A549 (cell line): Measurements from ENCODE around the gene IL12B. TPM values are rescaled to one million over a fixed set of nuclear protein-coding genes. Genes with fewer than 3 reads are reported as not detected.
"Not testable (repeated sequence)": the region's sequence is repeated elsewhere in the genome, so short reads cannot be mapped to it uniquely, and the experiment has no call there.

ENCODE experiments used
- ATAC-seq, 2 experiments: fragments of 200-7000 bp in 1 of 2; fragments of >200 bp in 1 of 2; cut with Nextera tagmentation in 1 of 2; cut with Tn5 transposase in 1 of 2; 3 replicates each; pipeline versions ENCODE4 v1.8.0 to v1.9.1; 2018 to 2020; ENCODE audit warnings: mild to moderate bottlenecking in 1 of 2, moderate library complexity in 1 of 2
- CTCF ChIA-PET: fragments of 300-600 bp; sonication (Branson Sonifier 250); formaldehyde crosslinking; extraction: SDS; loops from one replicate; lab custom pipeline; 2021; ENCODE audit warnings: antibody characterized with exemption, inconsistent platforms; lab: Yijun Ruan, JAX
- POLR2A ChIA-PET: fragments of 350-600 bp; formaldehyde crosslinking; extraction: SDS; loops from one replicate; lab custom pipeline; 2021; ENCODE audit warnings: antibody characterized with exemption, inconsistent platforms; lab: Yijun Ruan, JAX
- DNase-seq, 2 experiments: peaks; one replicate each; pipeline versions ENCODE4 v3.0.0 to v3.0.0-alpha.2; 2011 to 2016; ENCODE audit warnings: low read depth in 1 of 2, low spot score in 1 of 2
- FAIRE-seq: peaks from 2 replicates; lab custom pipeline; 2011; peaks lifted over from hg19 to GRCh38; lab: Jason Lieb, UNC
- H3K27ac ChIP-seq, 2 experiments: fragments of >200 bp; sonication (Bioruptor Twin); formaldehyde crosslinking; 3 replicates each; pipeline ENCODE4 v1.5.1; 2016 to 2017
- H3K4me1 ChIP-seq: fragments of >200 bp; sonication (Bioruptor Twin); formaldehyde crosslinking; 3 replicates; pipeline ENCODE4 v1.6.1; 2016
- H3K4me2 ChIP-seq: fragments of >200 bp; sonication (Bioruptor Twin); formaldehyde crosslinking; 3 replicates; pipeline ENCODE4 v1.6.1; 2016
- H3K4me3 ChIP-seq: fragments of >200 bp; sonication (Bioruptor Twin); formaldehyde crosslinking; 3 replicates; pipeline ENCODE4 v1.5.1; 2016
- H3K9me3 ChIP-seq: fragments of >200 bp; sonication (Bioruptor Twin); formaldehyde crosslinking; 3 replicates; pipeline ENCODE4 v1.6.1; 2016
- CBX8 ChIP-seq: fragments of 200-600 bp; sonication (generic); IDR thresholded peaks from 2 replicates; pipeline ENCODE4 v1.6.1; 2016
- HDAC2 ChIP-seq: fragments of 200-600 bp; sonication (generic); IDR thresholded peaks from 2 replicates; pipeline ENCODE4 v1.6.1; 2016
- MAFK ChIP-seq: fragments of 450-650 bp; IDR thresholded peaks from 2 replicates; pipeline ENCODE4 v1.6.1; 2014; ENCODE audit not compliant: partially characterized antibody
- MAX ChIP-seq: IDR thresholded peaks from 2 replicates; pipeline ENCODE4 v1.6.1; 2012
- RFX5 ChIP-seq: fragments of 450-650 bp; IDR thresholded peaks from 2 replicates; pipeline ENCODE4 v1.7.1; 2014; ENCODE audit warnings: antibody characterized with exemption, mild to moderate bottlenecking, moderate library complexity
- SMC3 ChIP-seq: fragments of >200 bp; sonication (Bioruptor Twin); formaldehyde crosslinking; IDR thresholded peaks from 3 replicates; pipeline ENCODE4 v1.6.1; 2018; ENCODE audit warnings: inconsistent platforms
- WGBS: methylation state at CpG from one replicate; pipeline ENCODE4 v1.1.6; 2017; ENCODE audit errors: missing lambda C conversion rate; 5-methylcytosine and 5-hydroxymethylcytosine counted together
- polyA plus RNA-seq, 4 experiments: library from polyadenylated mRNA; depleted of rRNA in 3 of 4; stranded (reverse); fragments of >200 nt; fragmentation: RNase III in 1 of 4; extraction: RNeasy Plus Mini Kit Qiagen cat#74134 plus additional on column Dnase treatment in 1 of 4; gene quantifications; 2 replicates in 3 of 4; 3 replicates in 1 of 4; pipeline ENCODE4 v1.2.3, GENCODE V29; 2011 to 2017
- small RNA-seq, 6 experiments: library from RNA; depleted of rRNA; stranded (forward); fragments of <200 nt; gene quantifications; one replicate each; pipeline ENCODE3, GENCODE V24; 2012
- TF ChIP-seq, protein P1 (sequence below): fragments of 200-600 bp; sonication (generic); IDR thresholded peaks from 2 replicates; pipeline ENCODE4 v1.6.1; 2016; ENCODE audit warnings: antibody characterized with exemption, mild to moderate bottlenecking, moderate library complexity

Gene IL12B
- polyA plus RNA-seq, 2 of the 4 experiments (the other 2 are of a cell fraction), result 0.08 to 0.09 TPM

DNA sequence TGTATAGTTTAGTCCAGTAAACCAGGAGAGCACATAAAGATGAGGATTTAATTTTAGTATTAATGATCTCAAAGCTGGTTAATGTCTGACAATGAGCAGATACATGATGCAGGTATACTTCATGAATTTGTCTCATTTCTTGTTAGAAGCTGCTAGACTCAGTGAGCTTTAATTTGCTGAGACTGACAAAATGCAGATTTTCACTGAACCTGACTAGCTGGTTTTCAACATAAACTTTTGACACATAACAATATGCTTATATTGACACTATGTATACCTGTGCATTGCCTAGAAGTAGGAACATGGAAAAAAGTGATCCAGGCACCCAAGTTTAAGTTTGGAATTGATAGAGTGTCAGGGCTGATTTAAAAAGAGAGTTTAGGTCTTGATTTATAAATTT, 56.4 kb downstream of the IL12B start:
- CTCF ChIA-PET, result interaction anchor here (1.0 to 1.3 kb wide), 2 partner anchors 117 to 1072 kb away, joined by 3 to 5 read pairs; no protein-coding TSS in a partner anchor
- TF ChIP-seq RFX5, result no peak
- TF ChIP-seq, protein P1, sequence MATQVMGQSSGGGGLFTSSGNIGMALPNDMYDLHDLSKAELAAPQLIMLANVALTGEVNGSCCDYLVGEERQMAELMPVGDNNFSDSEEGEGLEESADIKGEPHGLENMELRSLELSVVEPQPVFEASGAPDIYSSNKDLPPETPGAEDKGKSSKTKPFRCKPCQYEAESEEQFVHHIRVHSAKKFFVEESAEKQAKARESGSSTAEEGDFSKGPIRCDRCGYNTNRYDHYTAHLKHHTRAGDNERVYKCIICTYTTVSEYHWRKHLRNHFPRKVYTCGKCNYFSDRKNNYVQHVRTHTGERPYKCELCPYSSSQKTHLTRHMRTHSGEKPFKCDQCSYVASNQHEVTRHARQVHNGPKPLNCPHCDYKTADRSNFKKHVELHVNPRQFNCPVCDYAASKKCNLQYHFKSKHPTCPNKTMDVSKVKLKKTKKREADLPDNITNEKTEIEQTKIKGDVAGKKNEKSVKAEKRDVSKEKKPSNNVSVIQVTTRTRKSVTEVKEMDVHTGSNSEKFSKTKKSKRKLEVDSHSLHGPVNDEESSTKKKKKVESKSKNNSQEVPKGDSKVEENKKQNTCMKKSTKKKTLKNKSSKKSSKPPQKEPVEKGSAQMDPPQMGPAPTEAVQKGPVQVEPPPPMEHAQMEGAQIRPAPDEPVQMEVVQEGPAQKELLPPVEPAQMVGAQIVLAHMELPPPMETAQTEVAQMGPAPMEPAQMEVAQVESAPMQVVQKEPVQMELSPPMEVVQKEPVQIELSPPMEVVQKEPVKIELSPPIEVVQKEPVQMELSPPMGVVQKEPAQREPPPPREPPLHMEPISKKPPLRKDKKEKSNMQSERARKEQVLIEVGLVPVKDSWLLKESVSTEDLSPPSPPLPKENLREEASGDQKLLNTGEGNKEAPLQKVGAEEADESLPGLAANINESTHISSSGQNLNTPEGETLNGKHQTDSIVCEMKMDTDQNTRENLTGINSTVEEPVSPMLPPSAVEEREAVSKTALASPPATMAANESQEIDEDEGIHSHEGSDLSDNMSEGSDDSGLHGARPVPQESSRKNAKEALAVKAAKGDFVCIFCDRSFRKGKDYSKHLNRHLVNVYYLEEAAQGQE, result no peak
- TF ChIP-seq MAFK, result peak; percentile 71
- no peak for TF ChIP-seq CBX8
- no peak for TF ChIP-seq MAX
- Histone ChIP-seq H3K4me1 (peaks cover 4% of the 10 kb centered on the region; the same call in 1 of the 3 replicates), H3K4me3 (no peak overlapping the region), H3K4me2 (no peak overlapping the region), H3K27ac (no peak overlapping the region), H3K9me3 (no peaks in the 10 kb centered on the region)
- POLR2A ChIA-PET, result interaction anchor here (0.5 kb wide), 1 partner anchor 83 kb away, joined by 4 read pairs; no protein-coding TSS in a partner anchor
- ATAC-seq, result no peak
- no peak for FAIRE-seq
- no peak for DNase-seq

- H3K4me3 ChIP-seq, result no peak overlapping the region
- ChIA-PET POLR2A (no interaction called here), CTCF (no interaction called here)
- FAIRE-seq (no peak), ATAC-seq (no peak), DNase-seq (no peak)
- H3K9me3 ChIP-seq, result 0 out of 3 replicates have a peak, but pooled peaks cover 3% of the 10 kb centered on the region
- 68% methylated on average over 2 of the region's 2 CpGs for WGBS
- no peak overlapping the region for H3K4me2 ChIP-seq
- TF ChIP-seq CBX8 (no peak), HDAC2 (no peak), SMC3 (no peak)
- H3K27ac ChIP-seq, result no peak overlapping the region
- peaks cover 4% of the 10 kb centered on the region; the same call in 1 of the 3 replicates for H3K4me1 ChIP-seq
Observed at GRCh38 chr5:159269723-159270122, 60.6 kb downstream of the IL12B start.

DNA sequence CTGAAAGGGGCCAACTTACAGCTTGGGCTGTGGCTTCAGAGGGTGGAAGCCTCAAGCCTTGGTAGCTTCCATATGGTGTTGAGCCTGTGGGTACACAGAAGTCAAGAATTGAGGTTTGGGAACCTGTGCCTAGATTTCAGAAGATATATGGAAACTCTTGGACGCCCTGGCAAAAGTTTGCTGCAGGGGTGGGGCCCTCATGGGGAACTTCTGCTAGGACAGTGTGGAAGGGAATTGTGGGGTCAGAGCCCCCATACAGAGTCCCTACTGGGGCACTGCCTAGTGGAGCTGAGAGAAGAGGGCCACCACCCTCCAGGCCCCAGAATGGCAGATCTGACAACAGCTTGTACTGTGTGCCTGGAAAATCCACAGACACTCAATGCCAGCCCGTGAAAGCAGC, 63.5 kb downstream of the IL12B start:
- peaks cover 14% of the 10 kb centered on the region; the same call in 2 of the 3 replicates for H3K4me1 ChIP-seq
- H3K4me2 ChIP-seq, H3K9me3 ChIP-seq, H3K4me3 ChIP-seq, POLR2A ChIA-PET, FAIRE-seq, H3K27ac ChIP-seq, DNase-seq, ATAC-seq: not testable (repeated sequence)
- CTCF ChIA-PET, result interaction anchor here (0.6 to 1.4 kb wide), 4 partner anchors 13 to 110 kb away, joined by 3 to 8 read pairs (median 4); no protein-coding TSS in a partner anchor
- WGBS, result 92% methylated on average over 1 of the region's 2 CpGs

Small RNA genes lying within 50 kb of the gene (small RNA-seq; reads per million reads assigned to genes)
- 0 reads per million in 6 experiments for gene RNU4ATAC2P

Other genes with a start within 250 kb of the IL12B start
- gene EBF1, start 230.6 kb downstream of the IL12B start, polyA plus RNA-seq (2011; rRNA removed), result 1.8 and 2.4 TPM in 2 replicates
- 0.33 to 0.50 TPM (median 0.44 TPM) in 3 replicates for gene EBF1, start 230.6 kb downstream of the IL12B start, polyA plus RNA-seq (2017; fragmentation: RNase III; extraction: RNeasy Plus Mini Kit Qiagen cat#74134 plus additional on column Dnase treatment)
- gene RNF145, start 120.9 kb downstream of the IL12B start, polyA plus RNA-seq (2011; rRNA removed), result 122 and 147 TPM in 2 replicates
- 120 to 146 TPM (median 137 TPM) in 3 replicates for gene RNF145, start 120.9 kb downstream of the IL12B start, polyA plus RNA-seq (2017; fragmentation: RNase III; extraction: RNeasy Plus Mini Kit Qiagen cat#74134 plus additional on column Dnase treatment)
- 46.7 and 64.8 TPM in 2 replicates for gene UBLCP1, start 67.2 kb downstream of the IL12B start, polyA plus RNA-seq (2011; rRNA removed)
- gene UBLCP1, start 67.2 kb downstream of the IL12B start, polyA plus RNA-seq (2017; fragmentation: RNase III; extraction: RNeasy Plus Mini Kit Qiagen cat#74134 plus additional on column Dnase treatment), result 36.5 to 39.6 TPM (median 38.5 TPM) in 3 replicates